Measurements from ENCODE around the gene RASEF.

RASEF gene

DNA sequence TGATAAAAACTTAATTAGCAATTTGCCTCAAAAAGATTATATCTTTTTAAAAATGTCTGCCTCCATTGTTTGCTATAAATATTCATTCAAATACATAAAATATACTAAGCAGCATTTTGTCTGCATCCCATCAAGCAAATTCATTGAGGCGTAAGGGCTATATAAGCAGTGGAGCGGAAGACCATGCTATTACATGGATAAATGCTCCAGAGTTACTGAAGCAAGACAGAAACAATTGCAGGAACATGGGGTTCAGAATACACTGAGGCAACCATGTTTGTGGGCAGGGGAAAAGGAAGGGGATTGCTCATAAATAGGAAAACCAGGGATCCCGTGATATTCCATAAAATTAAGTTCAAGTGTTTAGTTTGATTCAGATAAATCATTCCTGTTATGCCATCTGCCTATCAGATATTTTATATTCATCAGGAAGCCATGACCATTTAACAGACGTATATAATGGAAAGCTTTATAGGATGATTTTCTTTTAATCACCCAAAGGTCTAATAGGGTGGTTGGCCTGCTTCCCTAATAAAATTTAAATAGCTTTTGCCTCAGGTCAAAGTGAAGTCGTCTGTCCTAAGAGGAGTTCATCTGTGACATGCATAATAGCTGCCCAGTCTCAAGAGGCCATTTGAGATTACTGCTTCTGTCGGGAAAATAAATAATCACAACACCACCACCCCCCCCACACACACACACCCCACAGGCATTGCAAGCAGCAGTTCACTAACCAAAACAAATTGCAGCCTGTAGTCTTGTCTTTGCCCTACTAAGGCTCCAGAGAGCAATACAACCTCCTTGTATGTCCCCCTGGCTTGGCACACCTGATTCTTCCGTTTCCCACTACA is 105.2 kb downstream of the RASEF start:
- TF ChIP-seq, protein P1, sequence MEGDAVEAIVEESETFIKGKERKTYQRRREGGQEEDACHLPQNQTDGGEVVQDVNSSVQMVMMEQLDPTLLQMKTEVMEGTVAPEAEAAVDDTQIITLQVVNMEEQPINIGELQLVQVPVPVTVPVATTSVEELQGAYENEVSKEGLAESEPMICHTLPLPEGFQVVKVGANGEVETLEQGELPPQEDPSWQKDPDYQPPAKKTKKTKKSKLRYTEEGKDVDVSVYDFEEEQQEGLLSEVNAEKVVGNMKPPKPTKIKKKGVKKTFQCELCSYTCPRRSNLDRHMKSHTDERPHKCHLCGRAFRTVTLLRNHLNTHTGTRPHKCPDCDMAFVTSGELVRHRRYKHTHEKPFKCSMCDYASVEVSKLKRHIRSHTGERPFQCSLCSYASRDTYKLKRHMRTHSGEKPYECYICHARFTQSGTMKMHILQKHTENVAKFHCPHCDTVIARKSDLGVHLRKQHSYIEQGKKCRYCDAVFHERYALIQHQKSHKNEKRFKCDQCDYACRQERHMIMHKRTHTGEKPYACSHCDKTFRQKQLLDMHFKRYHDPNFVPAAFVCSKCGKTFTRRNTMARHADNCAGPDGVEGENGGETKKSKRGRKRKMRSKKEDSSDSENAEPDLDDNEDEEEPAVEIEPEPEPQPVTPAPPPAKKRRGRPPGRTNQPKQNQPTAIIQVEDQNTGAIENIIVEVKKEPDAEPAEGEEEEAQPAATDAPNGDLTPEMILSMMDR (IDR thresholded peaks at IDR 0.05) = no peak

DNA sequence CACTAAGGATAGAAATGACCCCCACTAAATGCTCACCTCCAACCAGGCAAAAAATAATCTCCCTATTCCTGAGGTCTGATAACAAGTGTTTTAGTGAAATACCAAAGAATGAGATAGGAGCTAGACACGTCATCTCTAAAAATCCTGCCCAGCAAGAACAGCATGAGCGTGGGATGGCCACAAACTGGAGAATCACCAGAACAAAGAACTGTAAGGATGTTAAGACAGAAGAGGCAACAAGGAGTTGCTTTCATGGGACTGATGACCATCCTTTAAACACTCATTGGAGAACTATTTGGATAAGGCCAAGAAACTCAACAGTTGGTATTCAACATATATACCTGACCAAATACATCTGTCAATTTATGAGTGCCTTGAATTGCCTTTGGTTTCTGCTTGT is 113.7 kb downstream of the RASEF start:
- TF ChIP-seq, protein P1 (IDR thresholded peaks at IDR 0.05) = no peak

DNA sequence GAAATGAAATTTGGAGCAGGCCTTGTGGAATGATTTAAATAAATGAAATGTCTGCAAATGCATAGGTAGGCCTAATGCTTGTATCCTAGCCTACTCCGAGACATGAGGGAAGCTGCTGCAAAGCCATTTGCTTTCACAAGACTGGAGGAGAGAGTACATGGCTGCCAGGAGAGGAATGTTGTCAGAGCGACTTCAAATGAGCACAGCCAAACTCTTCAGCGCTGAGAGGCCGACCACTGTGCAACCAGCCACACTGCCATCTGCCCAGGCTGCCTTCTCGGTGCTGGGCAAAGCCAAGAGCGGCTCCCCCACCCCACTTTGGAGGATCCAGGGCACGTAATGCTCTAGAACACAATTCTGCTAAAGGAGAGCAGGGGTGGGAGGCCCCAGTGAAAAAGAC is 122.6 kb downstream of the RASEF start:
- TF ChIP-seq, protein P1 (IDR thresholded peaks at IDR 0.05) = no peak

DNA sequence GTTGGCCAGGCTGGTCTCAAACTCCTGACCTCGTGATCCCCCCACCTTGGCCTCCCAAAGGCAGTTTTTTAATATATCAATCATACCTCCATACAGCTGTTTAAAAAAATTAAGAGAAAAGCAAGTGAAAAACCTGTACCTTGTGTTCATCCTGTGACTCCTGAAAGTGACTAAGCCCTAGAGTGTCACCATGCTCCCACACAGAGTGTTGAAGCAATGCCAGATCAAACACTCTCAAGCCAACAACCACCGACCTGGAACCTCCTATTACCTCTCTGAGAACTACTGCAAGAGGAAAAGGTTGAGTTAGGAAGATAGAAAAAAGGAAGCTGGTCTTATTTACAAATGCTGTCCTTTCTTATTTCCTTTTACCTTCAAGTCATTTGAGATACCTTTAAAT is 123.5 kb downstream of the RASEF start:
- TF ChIP-seq, protein P1 (IDR thresholded peaks at IDR 0.05) = no peak

DNA sequence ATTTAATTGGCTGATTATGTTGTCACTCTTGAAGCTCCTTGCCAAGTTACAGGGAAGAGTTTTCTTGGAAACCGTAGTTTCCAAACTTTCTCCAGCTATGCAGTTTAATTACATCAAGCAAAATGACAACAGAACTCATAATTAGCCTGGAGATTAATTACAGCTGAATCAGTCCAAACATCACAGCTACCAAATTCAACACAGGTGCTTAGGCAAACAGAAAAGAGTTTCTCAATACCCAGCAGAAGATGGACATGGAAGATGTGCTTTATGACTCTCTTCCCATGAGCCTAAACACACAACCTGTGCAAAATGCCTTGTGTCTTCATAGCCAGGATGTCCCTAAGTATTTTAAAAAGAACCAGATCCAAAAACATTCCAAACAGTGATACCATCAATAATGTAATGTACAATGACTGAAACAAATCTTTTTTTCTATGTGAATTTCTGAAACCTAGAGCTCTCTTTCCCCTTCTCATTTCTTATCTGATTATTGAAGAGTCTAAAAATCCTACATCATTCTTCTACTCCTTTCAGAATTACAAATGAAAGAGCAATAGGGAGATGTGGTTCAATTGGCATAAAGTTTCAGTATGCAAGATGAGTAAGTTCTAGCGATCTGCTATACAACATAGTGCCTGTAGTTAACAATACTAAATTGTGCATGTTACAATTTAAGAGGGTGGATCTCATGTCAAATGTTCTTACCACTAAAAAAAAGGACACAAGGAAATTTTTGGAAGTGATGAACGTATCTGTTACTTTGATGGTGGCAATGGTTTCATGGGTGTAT is 124.3 kb downstream of the RASEF start:
- TF ChIP-seq, protein P1 (IDR thresholded peaks at IDR 0.05) = no peak

DNA sequence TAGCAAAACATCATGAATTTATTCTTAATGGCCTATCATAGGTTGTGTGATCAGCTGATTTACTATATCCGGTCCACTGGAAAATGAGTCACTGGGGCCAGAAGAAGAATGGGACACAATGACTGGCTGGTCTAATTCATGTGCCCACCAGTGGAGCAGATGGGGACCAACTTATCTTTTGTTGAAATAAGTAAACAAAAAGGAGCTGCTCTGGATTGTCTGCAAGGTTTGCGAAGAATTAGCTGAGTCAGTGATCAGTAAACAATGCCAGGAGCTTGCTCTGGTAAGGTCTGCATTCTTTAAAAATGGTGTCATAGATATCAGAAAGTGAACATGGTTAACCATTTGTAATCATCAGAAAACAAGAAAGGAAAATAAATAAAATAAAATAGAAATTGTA is 128.0 kb downstream of the RASEF start:
- TF ChIP-seq, protein P1 (IDR thresholded peaks at IDR 0.05) = no peak

DNA sequence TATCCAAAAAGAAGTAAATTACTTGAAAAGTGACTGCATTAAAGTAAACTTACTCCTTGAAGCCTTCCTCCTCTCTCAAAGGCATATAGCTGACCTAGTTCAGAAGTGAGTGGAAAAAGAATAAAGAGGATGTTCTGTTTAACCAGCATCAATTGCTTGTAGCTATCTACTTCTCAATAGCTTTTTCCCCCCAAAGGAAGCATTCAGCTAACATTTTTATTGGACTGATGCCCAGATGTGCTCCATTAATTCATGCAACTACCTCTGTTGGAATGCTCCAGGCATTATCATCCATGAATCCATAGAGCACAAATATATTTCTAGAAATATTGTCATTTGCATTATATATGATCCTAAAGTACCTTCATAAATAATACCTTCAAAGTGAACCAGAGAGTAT is 132.8 kb downstream of the RASEF start:
- TF ChIP-seq, protein P1 (IDR thresholded peaks at IDR 0.05) = no peak

All from LNCAP (cell line).